ENCODE data around the gene PTGFRN. TPM values are rescaled to one million over a fixed set of nuclear protein-coding genes. Genes with fewer than 3 reads are reported as not detected.

The PTGFRN gene
- total and polyA plus RNA-seq, 2 of the 4 experiments (the other 2 are of a cell fraction), result 0.90 to 1.1 TPM

DNA sequence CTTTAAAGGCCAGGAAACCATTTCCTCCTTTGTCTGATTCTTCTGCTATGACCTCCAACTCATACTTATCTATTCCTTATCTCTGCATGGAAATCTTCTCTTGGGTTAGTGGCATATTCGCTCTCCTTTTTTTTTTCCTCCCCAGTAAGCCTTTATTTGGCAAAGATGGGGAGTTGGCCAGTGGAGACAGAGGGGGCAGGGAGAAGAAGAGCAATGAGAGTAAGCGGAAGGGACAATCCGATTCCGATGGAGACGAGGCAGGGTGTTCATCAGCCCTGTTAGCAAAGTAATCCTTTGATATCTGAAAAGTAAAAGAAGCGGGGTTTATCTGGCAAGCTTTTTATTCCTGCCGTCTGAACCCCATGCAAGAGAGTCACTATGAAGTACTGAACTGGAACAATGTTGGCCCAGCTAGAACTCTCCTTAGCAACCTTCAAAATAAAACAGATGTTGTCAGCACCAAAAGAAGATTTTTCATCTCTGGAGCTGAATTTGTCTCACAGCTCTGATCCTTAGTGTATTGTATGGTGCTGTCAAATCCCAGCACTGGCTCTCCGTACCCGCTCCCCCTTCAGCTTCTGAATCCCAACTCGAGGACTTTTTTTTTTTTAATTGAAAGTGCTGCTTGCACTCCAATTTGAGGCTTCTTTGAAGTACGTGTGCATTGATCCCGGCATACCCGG, 40.9 kb downstream of the PTGFRN start:
- Histone ChIP-seq H2BK20ac (ENCODE audit: low read depth, low read length) (no peak overlapping the region), H3K18ac (ENCODE audit: low read depth, low read length) (no peak overlapping the region), H4K91ac (ENCODE audit: insufficient read depth, low read depth, low read length) (no peak overlapping the region), H2AFZ (replicated peaks; ENCODE audit: low read length, poor library complexity) (no peak overlapping the region), H4K5ac (ENCODE audit: low read depth, low read length) (no peak overlapping the region), H3K4ac (ENCODE audit: low read depth, low read length) (no peak overlapping the region), H2BK15ac (ENCODE audit: low read depth, low read length) (no peak overlapping the region), H3K23ac (ENCODE audit: low read depth, low read length) (no peak overlapping the region), H3K4me1 (ENCODE audit: control insufficient read depth, insufficient read depth, low read length) (no peaks in the 10 kb centered on the region), H3K14ac (replicated peaks; ENCODE audit: low read depth, low read length) (no peak overlapping the region), H3K27ac (ENCODE audit: insufficient read depth, low read length) (no peak overlapping the region), H3K36me3 (ENCODE audit: control insufficient read depth, insufficient read depth, low read length) (no peaks in the 10 kb centered on the region), H3K9me1 (ENCODE audit: insufficient read depth, low read length) (no peaks in the 10 kb centered on the region), H3K9ac (ENCODE audit: low read depth, low read length) (no peak overlapping the region), H4K8ac (ENCODE audit: low read depth in 2 of 2, low read length in 2 of 2) (no peak overlapping the region), H4K20me1 (ENCODE audit: insufficient read depth, low read length) (no peaks in the 10 kb centered on the region), H2BK5ac (ENCODE audit: low read depth, low read length, poor library complexity, severe bottlenecking) (no peak overlapping the region), H3K9me3 (ENCODE audit: control insufficient read depth, insufficient read depth, low read length) (no peaks in the 10 kb centered on the region), H2AK9ac (replicated peaks; ENCODE audit: low read depth, low read length, poor library complexity) (no peak overlapping the region), H3K4me2 (ENCODE audit: low read depth, low read length) (no peak overlapping the region), H3K27me3 (ENCODE audit: control insufficient read depth, insufficient read depth, low read length) (peaks cover 4% of the 10 kb centered on the region; the same call in 1 of the 2 replicates), H3K4me3 (ENCODE audit: insufficient read depth, low read depth, low read length) (no peak overlapping the region), H2AK5ac (ENCODE audit: low read depth, low read length) (no peak overlapping the region), H3K79me1 (ENCODE audit: low read depth in 1 of 2, low read length in 2 of 2) (no peaks in the 10 kb centered on the region), H3K56ac (ENCODE audit: extremely low read depth, insufficient read depth, low read length) (no peak overlapping the region), H2BK120ac (ENCODE audit: low read depth, low read length) (no peak overlapping the region)
- CTCF ChIA-PET, result interaction anchor here (0.6 kb wide), 1 partner anchor 132 kb away, joined by 4 read pairs; no protein-coding TSS in a partner anchor
- BruUV-seq (replicated peaks), result no TSS peak
- dilution Hi-C loops (cut with HindIII; ENCODE audit: low sequenced_read_pairs, unreplicated experiment) (no loop called here), intact Hi-C loops (cut with micrococcal nuclease) (no loop called here), in situ Hi-C loops (cut with MboI; ENCODE audit: low sequenced_read_pairs) (no loop called here)
- TF ChIP-seq CEBPB (IDR thresholded peaks at IDR 0.05; ENCODE audit: low read depth, low read length) (no peak), RCOR1 (IDR thresholded peaks at IDR 0.05; ENCODE audit: insufficient replicate concordance, low read length) (no peak), BHLHE40 (IDR thresholded peaks at IDR 0.05; ENCODE audit: low read depth, low read length) (no peak), POLR2A (IDR thresholded peaks at IDR 0.05; ENCODE audit: low read depth, low read length) (no peak), FOS (IDR thresholded peaks at IDR 0.05; ENCODE audit: low read depth, low read length) (no peak), RFX5 (IDR thresholded peaks at IDR 0.05; ENCODE audit: low read depth, low read length) (no peak)
- POLR2A ChIA-PET (ENCODE audit: unreplicated experiment), result no interaction called here
- WGBS, 2 experiments (ENCODE audit: extremely low coverage in 2 of 2, insufficient read length in 1 of 2), result 23% methylated on average over 3 of the region's 13 CpGs; no CpG with 5 or more reads in 1 of the 2 experiments
- ATAC-seq (ENCODE audit: low read depth) (no peak), DNase-seq (no peak)
